Esophagus muscularis mucosa (tissue), 4 donors: ENCODE results near the gene SNCA. TPM values are rescaled to one million over a fixed set of nuclear protein-coding genes. Genes with fewer than 3 reads are reported as not detected.

Source experiments
- DNase-seq: peaks from one replicate; pipeline ENCODE4 v3.0.0-alpha.2; 2017; ENCODE audit errors: extremely low spot score
- H3K27ac ChIP-seq, 4 donors: fragments of 200-600 bp; sonication (generic); replicated peaks in 1 of 4; 1 replicate in 3 of 4; 2 replicates in 1 of 4; pipeline ENCODE4 v1.5.1; 2016 to 2019; ENCODE audit warnings: mild to moderate bottlenecking in 1 of 4
- H3K27me3 ChIP-seq, 4 donors: fragments of 200-600 bp; sonication (generic); one replicate each; pipeline versions ENCODE4 v1.5.1 to v1.6.0; 2016 to 2019
- H3K36me3 ChIP-seq, 4 donors: fragments of 200-600 bp; sonication (generic); one replicate each; pipeline ENCODE4 v1.5.1; 2016 to 2019
- H3K4me1 ChIP-seq, 4 donors: fragments of 200-600 bp; sonication (generic); one replicate each; pipeline ENCODE4 v1.5.1; 2016 to 2019
- H3K4me3 ChIP-seq, 4 donors: fragments of 200-600 bp; sonication (generic); 1 replicate in 2 of 4; 2 replicates in 2 of 4; pipeline ENCODE4 v1.5.1; 2016 to 2019; ENCODE audit warnings: mild to moderate bottlenecking in 4 of 4, moderate library complexity in 1 of 4
- H3K9me3 ChIP-seq, 4 donors: fragments of 200-600 bp; sonication (generic); 1 replicate in 3 of 4; 2 replicates in 1 of 4; pipeline ENCODE4 v1.5.1; 2016 to 2019
- EP300 ChIP-seq: sonication (generic); formaldehyde crosslinking; IDR thresholded peaks from one replicate; pipeline ENCODE4 v1.6.1; 2017; ENCODE audit warnings: antibody characterized with exemption
- POLR2A ChIP-seq: fragments of 450-650 bp; IDR thresholded peaks from one replicate; pipeline ENCODE4 v1.6.1; 2017; ENCODE audit warnings: antibody characterized with exemption, moderate library complexity, mild to moderate bottlenecking, low read depth
- POLR2AphosphoS5 ChIP-seq, 2 donors: sonication (generic); formaldehyde crosslinking; IDR thresholded peaks; one replicate each; pipeline ENCODE4 v1.6.1; 2017; ENCODE audit warnings: antibody characterized with exemption in 2 of 2
- WGBS: methylation state at CpG from one replicate; pipeline ENCODE4 v1.1.5; 2018; 5-methylcytosine and 5-hydroxymethylcytosine counted together
- intact Hi-C: fragments of 100-400 bp; cut with DNase I; formaldehyde crosslinking; loops from one replicate; pipeline ENCODE4 v1.15.1; 2023
- total RNA-seq, 4 donors: library from RNA; depleted of rRNA; stranded (reverse); fragments of >200 nt; gene quantifications; one replicate each; pipeline versions ENCODE4 v1.1.0 to v1.2.1, GENCODE V29; 2016
- TF ChIP-seq, protein P1 (sequence below), 3 experiments: fragments of 200-600 bp in 2 of 3; fragments of 450-650 bp in 1 of 3; sonication (generic) in 2 of 3; IDR thresholded peaks; one replicate each; pipeline ENCODE4 v1.5.1; 2017 to 2019; ENCODE audit warnings: antibody characterized with exemption in 3 of 3, mild to moderate bottlenecking in 2 of 3, moderate library complexity in 1 of 3

The SNCA gene
- total RNA-seq, 4 donors from 2014 or later, result 12.9 to 19.7 (median 17.6) TPM

GRCh38 chr4:89784686-89785231 lies 52.2 kb downstream of the SNCA start:
- H3K27me3 ChIP-seq, result no peaks in the 10 kb centered on the region
- no peak overlapping the region for H3K4me3 ChIP-seq
- TF ChIP-seq, protein P1, sequence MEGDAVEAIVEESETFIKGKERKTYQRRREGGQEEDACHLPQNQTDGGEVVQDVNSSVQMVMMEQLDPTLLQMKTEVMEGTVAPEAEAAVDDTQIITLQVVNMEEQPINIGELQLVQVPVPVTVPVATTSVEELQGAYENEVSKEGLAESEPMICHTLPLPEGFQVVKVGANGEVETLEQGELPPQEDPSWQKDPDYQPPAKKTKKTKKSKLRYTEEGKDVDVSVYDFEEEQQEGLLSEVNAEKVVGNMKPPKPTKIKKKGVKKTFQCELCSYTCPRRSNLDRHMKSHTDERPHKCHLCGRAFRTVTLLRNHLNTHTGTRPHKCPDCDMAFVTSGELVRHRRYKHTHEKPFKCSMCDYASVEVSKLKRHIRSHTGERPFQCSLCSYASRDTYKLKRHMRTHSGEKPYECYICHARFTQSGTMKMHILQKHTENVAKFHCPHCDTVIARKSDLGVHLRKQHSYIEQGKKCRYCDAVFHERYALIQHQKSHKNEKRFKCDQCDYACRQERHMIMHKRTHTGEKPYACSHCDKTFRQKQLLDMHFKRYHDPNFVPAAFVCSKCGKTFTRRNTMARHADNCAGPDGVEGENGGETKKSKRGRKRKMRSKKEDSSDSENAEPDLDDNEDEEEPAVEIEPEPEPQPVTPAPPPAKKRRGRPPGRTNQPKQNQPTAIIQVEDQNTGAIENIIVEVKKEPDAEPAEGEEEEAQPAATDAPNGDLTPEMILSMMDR (IDR thresholded peaks at IDR 0.05), result no peak
- TF ChIP-seq POLR2A (no peak), EP300 (no peak), POLR2AphosphoS5 (IDR thresholded peaks at IDR 0.05) (no peak)

GRCh38 chr4:89781321-89781720 lies 55.6 kb downstream of the SNCA start:
- TF ChIP-seq EP300 (no peak), POLR2A (no peak), POLR2AphosphoS5 (IDR thresholded peaks at IDR 0.05) (no peak)
- TF ChIP-seq, protein P1 (IDR thresholded peaks at IDR 0.05), result no peak
- WGBS, result 82% methylated on average over 2 of the region's 2 CpGs
- H3K27me3 ChIP-seq, result no peaks in the 10 kb centered on the region
- H3K4me1 ChIP-seq, result no peaks in the 10 kb centered on the region
- no peak for DNase-seq
- H3K27ac ChIP-seq, result no peak overlapping the region
- H3K4me3 ChIP-seq, result no peak overlapping the region
- H3K36me3 ChIP-seq, result no peaks in the 10 kb centered on the region
- peaks cover 0 to 5% (median 0%) of the 10 kb centered on the region in 4 donors for H3K9me3 ChIP-seq
- intact Hi-C loops, result no loop called here

More at GRCh38 chr4:89784686-89785231, 52.2 kb downstream of the SNCA start:
- Histone ChIP-seq H3K4me1 (peaks cover 0 to 11% (median 2%) of the 10 kb centered on the region in 4 donors), H3K9me3 (no peaks in the 10 kb centered on the region), H3K36me3 (no peaks in the 10 kb centered on the region), H3K27ac (no peak overlapping the region)
- no peak for DNase-seq
- 76% methylated on average over 2 of the region's 2 CpGs for WGBS
- intact Hi-C loops, result no loop called here

DNA sequence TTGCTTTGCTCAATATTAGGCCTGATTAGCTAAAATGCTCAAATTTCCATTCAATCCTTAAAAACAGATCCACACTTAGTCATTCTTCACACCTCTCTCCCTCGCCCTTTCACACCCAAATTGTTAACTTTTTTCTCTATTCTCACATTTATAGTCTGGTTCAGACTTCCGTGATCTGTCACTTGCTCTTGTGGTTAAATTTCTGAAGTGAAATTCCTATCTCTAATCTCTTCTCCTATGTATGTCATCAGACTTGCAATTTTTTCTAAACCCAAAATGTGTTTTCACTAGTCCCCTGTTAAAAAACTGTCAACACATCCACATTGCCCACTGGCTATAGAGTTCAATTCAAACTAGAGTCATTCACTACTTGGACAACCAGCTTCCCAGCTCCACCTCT lies 63.2 kb downstream of the SNCA start:
- intact Hi-C loops, result no loop called here
- H3K4me1 ChIP-seq, result no peaks in the 10 kb centered on the region
- WGBS, result 83% methylated on average over 2 of the region's 2 CpGs
- H3K27ac ChIP-seq, result no peak overlapping the region
- no peaks in the 10 kb centered on the region for H3K27me3 ChIP-seq
- no peak overlapping the region for H3K4me3 ChIP-seq
- TF ChIP-seq POLR2AphosphoS5 (IDR thresholded peaks at IDR 0.05) (no peak), POLR2A (no peak), EP300 (no peak)
- TF ChIP-seq, protein P1 (IDR thresholded peaks at IDR 0.05), result no peak
- H3K9me3 ChIP-seq, result no peaks in the 10 kb centered on the region
- no peak for DNase-seq
- no peaks in the 10 kb centered on the region for H3K36me3 ChIP-seq

DNA sequence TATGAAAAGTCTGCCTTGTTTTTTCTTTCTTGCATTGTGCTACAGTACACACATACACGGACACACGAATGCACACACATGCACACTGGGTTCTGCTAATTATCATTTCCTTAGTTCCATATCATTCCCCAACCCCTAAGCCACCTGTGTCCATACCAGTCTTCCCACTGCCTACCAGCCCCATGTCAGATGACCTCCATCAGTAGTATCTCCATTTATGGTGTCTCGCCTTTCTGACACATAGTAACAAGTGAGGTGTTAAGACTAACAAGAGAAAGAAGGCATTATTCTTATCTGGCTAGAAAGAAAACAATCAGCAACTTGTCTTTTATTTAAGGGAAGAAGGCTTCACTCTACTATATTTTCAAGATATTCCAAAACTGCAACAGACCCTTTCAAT lies 67.1 kb downstream of the SNCA start:
- intact Hi-C loops, result no loop called here
- Histone ChIP-seq H3K4me1 (peaks cover 7 to 16% (median 14%) of the 10 kb centered on the region in 4 donors), H3K9me3 (no peaks in the 10 kb centered on the region), H3K27me3 (no peaks in the 10 kb centered on the region), H3K4me3 (no peak overlapping the region), H3K36me3 (no peaks in the 10 kb centered on the region), H3K27ac (no peak overlapping the region)
- 96% methylated on average over 3 of the region's 3 CpGs for whole genome bisulfite sequencing
- no peak for TF ChIP-seq POLR2AphosphoS5 (IDR thresholded peaks at IDR 0.05)
- TF ChIP-seq, protein P1 (IDR thresholded peaks at IDR 0.05), result no peak
- no peak for TF ChIP-seq EP300
- TF ChIP-seq POLR2A, result no peak
- DNase-seq, result no peak

DNA sequence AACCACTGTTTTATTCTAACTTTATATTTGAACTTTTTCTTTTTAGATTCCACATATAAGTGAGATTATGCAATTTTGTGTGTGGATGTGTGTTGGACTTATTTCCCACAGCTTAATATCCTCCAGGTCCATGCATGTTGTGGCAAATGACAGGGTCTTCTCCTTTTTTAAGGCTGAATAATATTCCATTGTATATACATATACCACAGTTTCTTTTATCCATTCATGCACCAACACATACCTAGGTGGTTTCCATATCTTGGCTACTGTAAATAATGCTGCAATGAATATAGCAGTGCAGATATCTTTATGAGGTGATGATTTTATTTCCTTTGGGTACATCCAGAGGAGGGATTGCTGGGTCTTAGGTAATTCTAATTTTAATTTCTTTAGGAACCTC lies 69.0 kb downstream of the SNCA start:
- Histone ChIP-seq H3K27me3 (no peaks in the 10 kb centered on the region), H3K4me3 (no peak overlapping the region), H3K4me1 (peaks cover 12 to 20% (median 15%) of the 10 kb centered on the region in 4 donors), H3K36me3 (no peaks in the 10 kb centered on the region), H3K27ac (no peak overlapping the region), H3K9me3 (no peaks in the 10 kb centered on the region)
- no peak for DNase-seq
- no peak for TF ChIP-seq POLR2AphosphoS5 (IDR thresholded peaks at IDR 0.05)
- no peak for TF ChIP-seq POLR2A
- no peak for TF ChIP-seq EP300
- TF ChIP-seq, protein P1 (IDR thresholded peaks at IDR 0.05), result no peak
- intact Hi-C loops, result no loop called here
